WTC11 (cell line): Measurements from ENCODE around the gene CMYA5. TPM values are rescaled to one million over a fixed set of nuclear protein-coding genes. Genes with fewer than 3 reads are reported as not detected.

Source experiments
- ATAC-seq: fragments of 200-7000 bp; cut with Tn5 transposase; 2 replicates; pipeline ENCODE4 v1.10.0; 2021; ENCODE audit warnings: mild to moderate bottlenecking, moderate library complexity
- CTCF ChIA-PET: fragments of 300-600 bp; sonication (Branson Sonifier 250); formaldehyde crosslinking; loops from one replicate; lab custom pipeline; 2021; ENCODE audit warnings: antibody characterized with exemption; lab: Charles Lee
- POLR2A ChIA-PET: fragments of 350-600 bp; sonication (Branson Sonifier 250); formaldehyde crosslinking; loops from one replicate; lab custom pipeline; 2021; ENCODE audit warnings: antibody characterized with exemption; lab: Charles Lee
- DNase-seq: peaks from one replicate; pipeline ENCODE4 v3.0.0; 2021; ENCODE audit warnings: low spot score
- H3K27ac Mint-ChIP-seq: 2 replicates; pipeline ENCODE4 v1.8.0; 2021; ENCODE audit warnings: mixed read lengths
- H3K27me3 Mint-ChIP-seq: 2 replicates; pipeline ENCODE4 v1.8.0; 2021; ENCODE audit warnings: low read depth, mild to moderate bottlenecking, moderate library complexity, mixed read lengths
- H3K36me3 Mint-ChIP-seq: 2 replicates; pipeline ENCODE4 v1.8.0; 2021; ENCODE audit warnings: mixed read lengths
- H3K4me1 Mint-ChIP-seq: 2 replicates; pipeline ENCODE4 v1.8.0; 2022; ENCODE audit warnings: mixed read lengths
- H3K4me3 Mint-ChIP-seq: 2 replicates; pipeline ENCODE4 v1.8.0; 2021; ENCODE audit warnings: mild to moderate bottlenecking, moderate library complexity, mixed read lengths
- H3K9me3 Mint-ChIP-seq: 2 replicates; pipeline ENCODE4 v1.8.0; 2021; ENCODE audit warnings: mixed read lengths
- CTCF ChIP-seq: fragments of 200-600 bp; IDR thresholded peaks from 2 replicates; pipeline ENCODE4 v1.8.0; 2022; ENCODE audit warnings: antibody characterized with exemption
- ERG ChIP-seq: fragments of 250-450 bp; sonication (Bioruptor Pico); IDR thresholded peaks from 2 replicates; pipeline ENCODE4 v1.8.0; 2021; ENCODE audit warnings: mild to moderate bottlenecking
- JUN ChIP-seq: sonication (generic); formaldehyde crosslinking; IDR thresholded peaks from 2 replicates; pipeline ENCODE4 v1.8.0; 2023; ENCODE audit warnings: mild to moderate bottlenecking, missing genetic modification reagents
- MYBL2 ChIP-seq: sonication (generic); formaldehyde crosslinking; IDR thresholded peaks from 2 replicates; pipeline ENCODE4 v1.8.1; 2023; ENCODE audit warnings: mild to moderate bottlenecking, moderate library complexity, missing genetic modification reagents
- NFYB ChIP-seq: sonication (generic); formaldehyde crosslinking; conservative IDR thresholded peaks from 2 replicates; pipeline ENCODE4 v1.8.0; 2022; ENCODE audit warnings: low read depth, missing genetic modification reagents
- NR1H2 ChIP-seq: sonication (generic); formaldehyde crosslinking; IDR thresholded peaks from 2 replicates; pipeline ENCODE4 v1.9.0; 2021; ENCODE audit warnings: mild to moderate bottlenecking, moderate library complexity, missing genetic modification reagents
- NR2C2 ChIP-seq: sonication (generic); formaldehyde crosslinking; IDR thresholded peaks from 2 replicates; pipeline ENCODE4 v1.8.0; 2022; ENCODE audit warnings: mild to moderate bottlenecking, missing genetic modification reagents
- OVOL2 ChIP-seq: fragments of 250-450 bp; sonication (Bioruptor Pico); IDR thresholded peaks from 2 replicates; pipeline ENCODE4 v1.9.0; 2021; ENCODE audit warnings: mild to moderate bottlenecking, borderline replicate concordance
- PREB ChIP-seq: sonication (generic); formaldehyde crosslinking; IDR thresholded peaks from 2 replicates; pipeline ENCODE4 v1.8.1; 2022; ENCODE audit warnings: mild to moderate bottlenecking, missing genetic modification reagents, moderate library complexity, borderline replicate concordance
- SMAD3 ChIP-seq: sonication (generic); formaldehyde crosslinking; IDR thresholded peaks from 2 replicates; pipeline ENCODE4 v1.8.0; 2022; ENCODE audit warnings: missing genetic modification reagents, mild to moderate bottlenecking, borderline replicate concordance
- STAT6 ChIP-seq: sonication (generic); formaldehyde crosslinking; conservative IDR thresholded peaks from 2 replicates; pipeline ENCODE4 v1.8.1; 2023; ENCODE audit warnings: mild to moderate bottlenecking, low read depth, missing genetic modification reagents, moderate library complexity
- USF2 ChIP-seq: sonication (generic); formaldehyde crosslinking; IDR thresholded peaks from 2 replicates; pipeline ENCODE4 v1.8.1; 2023; ENCODE audit warnings: mild to moderate bottlenecking, missing genetic modification reagents, moderate library complexity
- ZBTB43 ChIP-seq: sonication (generic); formaldehyde crosslinking; IDR thresholded peaks from 2 replicates; pipeline ENCODE4 v1.8.1; 2023; ENCODE audit warnings: mild to moderate bottlenecking, missing genetic modification reagents
- ZNF232 ChIP-seq: sonication (generic); formaldehyde crosslinking; IDR thresholded peaks from 2 replicates; pipeline ENCODE4 v1.8.0; 2022; ENCODE audit warnings: mild to moderate bottlenecking, missing genetic modification reagents
- ZNF281 ChIP-seq: sonication (generic); formaldehyde crosslinking; IDR thresholded peaks from 2 replicates; pipeline ENCODE4 v1.8.0; 2023; ENCODE audit warnings: mild to moderate bottlenecking, missing genetic modification reagents
- ZNF512 ChIP-seq: sonication (generic); formaldehyde crosslinking; IDR thresholded peaks from 2 replicates; pipeline ENCODE4 v1.8.1; 2022; ENCODE audit warnings: missing genetic modification reagents, borderline replicate concordance
- total RNA-seq: library from RNA; stranded (reverse); gene quantifications from 3 replicates; pipeline ENCODE4 v1.2.3, GENCODE V29; 2021

Gene CMYA5
- total RNA-seq, 1 experiment from 2014 or later, result 1.2 TPM

- ChIA-PET CTCF (no interaction called here), POLR2A (no interaction called here)
- H3K27ac Mint-ChIP-seq, result no peak overlapping the region
- no peaks in the 10 kb centered on the region for H3K36me3 Mint-ChIP-seq
- H3K27me3 Mint-ChIP-seq, result no peaks in the 10 kb centered on the region; the same call in 1 of the 2 replicates
- no peak overlapping the region for H3K4me3 Mint-ChIP-seq
- peaks cover 15% of the 10 kb centered on the region for H3K9me3 Mint-ChIP-seq
- no peaks in the 10 kb centered on the region for H3K4me1 Mint-ChIP-seq
- ATAC-seq (no peak), DNase-seq (no peak)
- TF ChIP-seq MYBL2, result no peak
- TF ChIP-seq CTCF, result no peak
- no peak for TF ChIP-seq ZBTB43 (CRISPR knock-in tag)
- TF ChIP-seq JUN, result no peak
- TF ChIP-seq USF2 (CRISPR knock-in tag), result no peak
- no peak for TF ChIP-seq ZNF281 (CRISPR knock-in tag)
- no peak for TF ChIP-seq STAT6 (CRISPR knock-in tag)
- TF ChIP-seq OVOL2, result no peak
- TF ChIP-seq NFYB (CRISPR knock-in tag), result no peak
These were observed 125.1 kb downstream of the CMYA5 start for GRCh38 chr5:79814699-79815098.

- POLR2A ChIA-PET, result no interaction called here
- no peaks in the 10 kb centered on the region; the same call in 1 of the 2 replicates for H3K27me3 Mint-ChIP-seq
- no peak overlapping the region for H3K27ac Mint-ChIP-seq
- peaks cover 28% of the 10 kb centered on the region for H3K9me3 Mint-ChIP-seq
- CTCF ChIA-PET, result interaction anchor here (0.7 kb wide), 1 partner anchor 13 kb away, joined by 3 read pairs; no protein-coding TSS in a partner anchor
- H3K4me1 Mint-ChIP-seq, result no peaks in the 10 kb centered on the region
- H3K4me3 Mint-ChIP-seq, result no peak overlapping the region
- ATAC-seq (no peak), DNase-seq (no peak)
- H3K36me3 Mint-ChIP-seq, result no peaks in the 10 kb centered on the region
- TF ChIP-seq NR1H2 (no peak), PREB (no peak), OVOL2 (no peak), ZNF232 (CRISPR knock-in tag) (no peak), MYBL2 (no peak), NR2C2 (CRISPR knock-in tag) (no peak), STAT6 (CRISPR knock-in tag) (no peak), ZNF512 (no peak), SMAD3 (CRISPR knock-in tag) (no peak), ERG (no peak)
These were observed 126.4 kb downstream of the CMYA5 start for GRCh38 chr5:79816014-79816413.
